Mesenchymal stem cell (in vitro differentiated cells and primary cell): ENCODE measurements around the gene MED26.
"Not testable (repeated sequence)": the region's sequence is repeated elsewhere in the genome, so short reads cannot be mapped to it uniquely, and the experiment has no call there.

Source experiments
- DNase-seq: peaks from one replicate; pipeline ENCODE4 v3.0.0-alpha.2; 2013
- H2AFZ ChIP-seq: one replicate; pipeline ENCODE4 v1.6.1; 2013; ENCODE audit warnings: low read depth, mild to moderate bottlenecking, control low read depth, inconsistent platforms, low read length, moderate library complexity
- H2AK5ac ChIP-seq: 2 replicates; pipeline ENCODE4 v1.6.1; 2013; ENCODE audit warnings: low read length, moderate library complexity, mild to moderate bottlenecking, inconsistent platforms; ENCODE audit not compliant: severe bottlenecking
- H2BK120ac ChIP-seq: one replicate; pipeline ENCODE4 v1.6.1; 2013; ENCODE audit warnings: low read depth, mild to moderate bottlenecking, inconsistent platforms, low read length, moderate library complexity
- H2BK12ac ChIP-seq, 2 experiments: one replicate each; pipeline ENCODE4 v1.6.1; 2013; ENCODE audit warnings: inconsistent platforms in 2 of 2, low read length in 2 of 2, mild to moderate bottlenecking in 2 of 2, moderate library complexity in 2 of 2, control low read depth in 1 of 2
- H2BK15ac ChIP-seq: one replicate; pipeline ENCODE4 v1.6.1; 2013; ENCODE audit warnings: mild to moderate bottlenecking, low read depth, inconsistent platforms; ENCODE audit not compliant: poor library complexity, severe bottlenecking
- H2BK5ac ChIP-seq: 2 replicates; pipeline ENCODE4 v1.6.1; 2013; ENCODE audit warnings: low read depth, mild to moderate bottlenecking, low read length, control low read depth, inconsistent platforms; ENCODE audit not compliant: poor library complexity, severe bottlenecking
- H3K14ac ChIP-seq, 2 experiments: one replicate each; pipeline ENCODE4 v1.6.1; 2013; ENCODE audit warnings: inconsistent platforms in 2 of 2, low read length in 2 of 2, control low read depth in 1 of 2, mild to moderate bottlenecking in 1 of 2, moderate library complexity in 1 of 2
- H3K18ac ChIP-seq, 2 experiments: one replicate each; pipeline ENCODE4 v1.6.1; 2013; ENCODE audit warnings: inconsistent platforms in 2 of 2, low read length in 2 of 2, control low read depth in 1 of 2, low read depth in 1 of 2, mild to moderate bottlenecking in 1 of 2
- H3K23ac ChIP-seq, 2 experiments: one replicate each; pipeline ENCODE4 v1.6.1; 2013; ENCODE audit warnings: inconsistent platforms in 2 of 2, low read length in 2 of 2, mild to moderate bottlenecking in 2 of 2, moderate library complexity in 2 of 2, control low read depth in 1 of 2
- H3K27ac ChIP-seq: 2 replicates; pipeline ENCODE4 v1.5.1; 2013; ENCODE audit warnings: mild to moderate bottlenecking, moderate library complexity, low read length, control low read depth, inconsistent platforms; ENCODE audit not compliant: poor library complexity, severe bottlenecking
- H3K27me3 ChIP-seq, 2 experiments: 2 replicates each; pipeline versions ENCODE4 v1.6.1 to v1.7.0; 2013; ENCODE audit warnings: low read length in 2 of 2, mild to moderate bottlenecking in 2 of 2, moderate library complexity in 2 of 2, control low read depth in 1 of 2, inconsistent platforms in 1 of 2; ENCODE audit not compliant: control insufficient read depth in 1 of 2, insufficient read depth in 1 of 2
- H3K36me3 ChIP-seq, 2 experiments: 2 replicates each; pipeline versions ENCODE4 v1.6.1 to v1.7.0; 2013; ENCODE audit warnings: low read length in 2 of 2, control low read depth in 1 of 2, inconsistent platforms in 1 of 2, low read depth in 1 of 2, mild to moderate bottlenecking in 1 of 2; ENCODE audit not compliant: insufficient read depth in 2 of 2, control insufficient read depth in 1 of 2
- H3K4ac ChIP-seq, 2 experiments: one replicate each; pipeline ENCODE4 v1.6.1; 2013; ENCODE audit warnings: inconsistent platforms in 2 of 2, low read length in 2 of 2, mild to moderate bottlenecking in 2 of 2, moderate library complexity in 2 of 2, control low read depth in 1 of 2, low read depth in 1 of 2
- H3K4me1 ChIP-seq: 2 replicates; pipeline ENCODE4 v1.6.1; 2013; ENCODE audit warnings: low read depth, low read length, control low read depth; ENCODE audit not compliant: control insufficient read depth, insufficient read depth
- H3K4me2 ChIP-seq: 2 replicates; pipeline ENCODE4 v1.6.1; 2013; ENCODE audit warnings: low read length, mild to moderate bottlenecking, inconsistent platforms; ENCODE audit not compliant: poor library complexity, severe bottlenecking
- H3K4me3 ChIP-seq, 2 experiments: 2 replicates each; pipeline versions ENCODE4 v1.5.1 to v1.7.0; 2013; ENCODE audit warnings: low read length in 2 of 2, mild to moderate bottlenecking in 2 of 2, control low read depth in 1 of 2, low read depth in 1 of 2; ENCODE audit not compliant: insufficient read depth in 1 of 2
- H3K79me1 ChIP-seq: replicated peaks from 2 replicates; pipeline ENCODE4 v1.6.1; 2013; ENCODE audit warnings: mild to moderate bottlenecking, control low read depth, low read length, inconsistent platforms; ENCODE audit not compliant: poor library complexity, severe bottlenecking
- H3K9ac ChIP-seq: 2 replicates; pipeline ENCODE4 v1.7.0; 2013; ENCODE audit warnings: mild to moderate bottlenecking, low read length, moderate library complexity
- H3K9me3 ChIP-seq: 2 replicates; pipeline ENCODE4 v1.7.0; 2013; ENCODE audit warnings: mild to moderate bottlenecking, low read length; ENCODE audit not compliant: control insufficient read depth
- H4K8ac ChIP-seq: one replicate; pipeline ENCODE4 v1.6.1; 2013; ENCODE audit warnings: inconsistent platforms, mild to moderate bottlenecking, low read length, moderate library complexity
- H4K91ac ChIP-seq: one replicate; pipeline ENCODE4 v1.6.1; 2013; ENCODE audit warnings: mild to moderate bottlenecking, low read length, inconsistent platforms
- WGBS: methylation state at CpG from one replicate; pipeline ENCODE4 v1.1.7; 2013; ENCODE audit warnings: mixed read lengths; 5-methylcytosine and 5-hydroxymethylcytosine counted together

The MED26 gene

GRCh38 chr19:16551902-16552301 lies 76.1 kb downstream of the MED26 start:
- H3K4ac ChIP-seq, H3K4me3 ChIP-seq, H3K9ac ChIP-seq, H4K91ac ChIP-seq, H3K9me3 ChIP-seq, H4K8ac ChIP-seq, H2AFZ ChIP-seq, H3K27ac ChIP-seq, H2BK5ac ChIP-seq, H2BK12ac ChIP-seq, H3K18ac ChIP-seq, DNase-seq, H3K4me1 ChIP-seq, H3K4me2 ChIP-seq, H2AK5ac ChIP-seq, H2BK120ac ChIP-seq, H3K27me3 ChIP-seq, H3K14ac ChIP-seq, H3K23ac ChIP-seq, H2BK15ac ChIP-seq: not testable (repeated sequence)
- WGBS = 75% methylated on average over 4 of the region's 6 CpGs
- Histone ChIP-seq H3K36me3 (peaks cover 54 to 56% of the 10 kb centered on the region in 2 experiments), H3K79me1 (peaks cover 33% of the 10 kb centered on the region)

- Histone ChIP-seq H3K79me1 (peaks cover 24% of the 10 kb centered on the region), H3K27me3 (no peaks in the 10 kb centered on the region), H4K91ac (no peak overlapping the region), H2BK12ac (no peak overlapping the region), H2BK5ac (no peak overlapping the region), H2BK120ac (no peak overlapping the region), H3K4me1 (no peaks in the 10 kb centered on the region), H3K9me3 (no peaks in the 10 kb centered on the region), H2AFZ (no peak overlapping the region), H3K4ac (no peak overlapping the region), H3K18ac (no peak overlapping the region), H3K9ac (no peak overlapping the region), H4K8ac (no peak overlapping the region), H3K14ac (no peak overlapping the region), H3K4me3 (no peak overlapping the region), H3K36me3 (peaks cover 28 to 32% of the 10 kb centered on the region in 2 experiments), H3K4me2 (no peak overlapping the region), H2AK5ac (no peak overlapping the region), H3K27ac (no peak overlapping the region), H2BK15ac (no peak overlapping the region), H3K23ac (no peak overlapping the region)
- DNase-seq = no peak
- WGBS = 90% methylated on average over 2 of the region's 4 CpGs
Observed at GRCh38 chr19:16548956-16549355, 79.0 kb downstream of the MED26 start.

GRCh38 chr19:16544473-16545231 lies 83.4 kb downstream of the MED26 start:
- H4K91ac ChIP-seq = no peak overlapping the region
- H3K4me1 ChIP-seq = peaks cover 9% of the 10 kb centered on the region
- no peak overlapping the region for H3K14ac ChIP-seq
- H3K9ac ChIP-seq = no peak overlapping the region
- no peak overlapping the region for H2BK5ac ChIP-seq
- H3K36me3 ChIP-seq = peaks cover 3 to 18% of the 10 kb centered on the region in 2 experiments
- no peak overlapping the region for H2AFZ ChIP-seq
- H3K4me2 ChIP-seq = no peak overlapping the region
- DNase-seq = no peak
- H4K8ac ChIP-seq = peak overlapping the region; percentile 71
- H3K4ac ChIP-seq = no peak overlapping the region
- no peak overlapping the region for H2BK120ac ChIP-seq
- H2BK15ac ChIP-seq = no peak overlapping the region
- 96% methylated on average over 9 of the region's 11 CpGs for WGBS
- no peaks in the 10 kb centered on the region for H3K9me3 ChIP-seq
- no peak overlapping the region for H3K27ac ChIP-seq
- H3K79me1 ChIP-seq = peaks cover 6% of the 10 kb centered on the region
- H2BK12ac ChIP-seq = no peak overlapping the region
- no peak overlapping the region for H3K18ac ChIP-seq
- H3K4me3 ChIP-seq = no peak overlapping the region
- no peak overlapping the region for H2AK5ac ChIP-seq
- H3K23ac ChIP-seq = no peak overlapping the region
- H3K27me3 ChIP-seq = no peaks in the 10 kb centered on the region

GRCh38 chr19:16543734-16544133 lies 84.3 kb downstream of the MED26 start:
- H2BK12ac ChIP-seq, H2AK5ac ChIP-seq, H3K4me2 ChIP-seq, H4K8ac ChIP-seq, H2BK15ac ChIP-seq, H2BK120ac ChIP-seq, H3K14ac ChIP-seq, H3K27ac ChIP-seq, H3K27me3 ChIP-seq, H2BK5ac ChIP-seq, H3K4ac ChIP-seq, H3K4me1 ChIP-seq, H3K79me1 ChIP-seq, H2AFZ ChIP-seq, H3K23ac ChIP-seq, H3K9me3 ChIP-seq, DNase-seq, H4K91ac ChIP-seq, H3K18ac ChIP-seq: not testable (repeated sequence)
- Histone ChIP-seq H3K4me3 (peak overlapping the region in 1 of 2 experiments; percentile 99), H3K36me3 (peaks cover 9 to 26% of the 10 kb centered on the region in 2 experiments), H3K9ac (peak overlapping the region; percentile 99)
- WGBS = 90% methylated on average over 6 of the region's 6 CpGs
